Posterior vena cava (tissue), 2 donors: ENCODE data around the gene C22orf31. TPM values are rescaled to one million over a fixed set of nuclear protein-coding genes. Genes with fewer than 3 reads are reported as not detected.

Source experiments
- DNase-seq: peaks from one replicate; pipeline ENCODE4 v3.0.0-alpha.2; 2020; ENCODE audit warnings: low spot score
- intact Hi-C, 2 donors: fragments of 100-400 bp; cut with DNase I; formaldehyde crosslinking; loops; one replicate each; pipeline versions ENCODE4 v1.14.1 to v1.14.2; 2022 to 2023
- total RNA-seq, 2 donors: library from RNA; stranded (reverse); fragmentation: NEBNext Ultra II Directional; extraction: Animal tissue kit (Norgen Biotek cat#: 25700); gene quantifications; one replicate each; pipeline ENCODE4 v1.2.1, GENCODE V29; 2021
- donor health status: DM: yes; HTN: yes; CAD: no.
- donor health status: DM: yes; HTN: yes; CAD: no.

The C22orf31 gene
- total RNA-seq, 2 donors from 2014 or later = not detected

- no peak for DNase-seq
- intact Hi-C loops = no loop called here
These were observed 21.4 kb upstream of the C22orf31 start for GRCh38 chr22:29082826-29083545.

GRCh38 chr22:29081517-29082236, 20.0 kb upstream of the C22orf31 start:
- intact Hi-C loops = no loop called here

GRCh38 chr22:29080106-29080975, 18.7 kb upstream of the C22orf31 start:
- no peak for DNase-seq
- intact Hi-C loops = no loop called here

More at GRCh38 chr22:29081517-29082236, 20.0 kb upstream of the C22orf31 start:
- DNase-seq = no peak

- intact Hi-C loops = no loop called here
- no peak for DNase-seq
These were observed 17.7 kb upstream of the C22orf31 start for GRCh38 chr22:29079218-29079901.

GRCh38 chr22:29078869-29079207, 17.2 kb upstream of the C22orf31 start:
- intact Hi-C loops = no loop called here
- DNase-seq = no peak

GRCh38 chr22:29078036-29078868, 16.6 kb upstream of the C22orf31 start:
- no peak for DNase-seq
- intact Hi-C loops = no loop called here

- DNase-seq = no peak
- intact Hi-C loops = no loop called here
These were observed 12.7 kb upstream of the C22orf31 start for GRCh38 chr22:29074276-29074772.

- no peak for DNase-seq
- intact Hi-C loops = no loop called here
These were observed 12.1 kb upstream of the C22orf31 start for GRCh38 chr22:29073618-29074275.

- DNase-seq = no peak
- intact Hi-C loops = no loop called here
These were observed 11.5 kb upstream of the C22orf31 start, which contains the start of gene KREMEN1 for GRCh38 chr22:29072979-29073617. KREMEN1 (plus strand) TSS chr22:29073035; CDS start chr22:29073131, 96 bp downstream.

- intact Hi-C loops = no loop called here
These were observed 10.8 kb upstream of the C22orf31 start for GRCh38 chr22:29072193-29072978.

GRCh38 chr22:29071261-29072045, 9.8 kb upstream of the C22orf31 start:
- DNase-seq = no peak
- intact Hi-C loops = no loop called here

More at GRCh38 chr22:29072193-29072978, 10.8 kb upstream of the C22orf31 start:
- DNase-seq = peak; percentile 94

GRCh38 chr22:29070490-29070889, 8.9 kb upstream of the C22orf31 start:
- no peak for DNase-seq
- intact Hi-C loops = no loop called here

GRCh38 chr22:29069463-29069862, 7.8 kb upstream of the C22orf31 start:
- intact Hi-C loops = no loop called here

GRCh38 chr22:29065468-29066190, 4.0 kb upstream of the C22orf31 start:
- no peak for DNase-seq
- intact Hi-C loops = no loop called here

More at GRCh38 chr22:29069463-29069862, 7.8 kb upstream of the C22orf31 start:
- DNase-seq = no peak

GRCh38 chr22:29062286-29062821, 723 bp upstream of the C22orf31 start:
- intact Hi-C loops = no loop called here
- no peak for DNase-seq
